Astrocyte of the spinal cord (primary cell): ENCODE results near the gene RAB3IL1.

Experiments
- DNase-seq: peaks from one replicate; pipeline ENCODE4 v3.0.0; 2011; ENCODE audit warnings: low read depth, low spot score
- H3K4me3 ChIP-seq: 2 replicates; pipeline ENCODE4 v1.5.1; 2011; ENCODE audit warnings: low read depth, mild to moderate bottlenecking, low read length, moderate library complexity
- in situ Hi-C: cut with HindIII; loops from 2 replicates; pipeline ENCODE4 v1.10.0; 2017; ENCODE audit warnings: low sequenced_read_pairs
- TF ChIP-seq, protein P1 (sequence below): IDR thresholded peaks from 2 replicates; pipeline ENCODE4 v1.5.1; 2012; ENCODE audit warnings: low read depth, mild to moderate bottlenecking, low read length, inconsistent platforms

The RAB3IL1 gene

DNA sequence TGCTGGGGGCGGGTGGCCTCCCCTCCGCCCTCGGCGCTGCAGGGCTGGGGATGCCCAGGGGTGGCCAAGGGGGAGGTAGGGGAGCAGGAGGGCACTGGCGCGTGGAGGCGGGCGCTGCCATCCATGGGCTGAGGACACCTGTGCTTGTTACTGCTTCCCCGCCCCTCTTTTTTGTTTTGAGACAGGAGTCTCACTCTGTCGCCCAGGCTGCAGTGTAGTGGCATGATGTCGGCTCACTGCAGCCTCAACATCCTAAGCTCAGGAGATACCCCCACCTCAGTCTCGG lies 25.3 kb downstream of the RAB3IL1 start:
- TF ChIP-seq, protein P1, sequence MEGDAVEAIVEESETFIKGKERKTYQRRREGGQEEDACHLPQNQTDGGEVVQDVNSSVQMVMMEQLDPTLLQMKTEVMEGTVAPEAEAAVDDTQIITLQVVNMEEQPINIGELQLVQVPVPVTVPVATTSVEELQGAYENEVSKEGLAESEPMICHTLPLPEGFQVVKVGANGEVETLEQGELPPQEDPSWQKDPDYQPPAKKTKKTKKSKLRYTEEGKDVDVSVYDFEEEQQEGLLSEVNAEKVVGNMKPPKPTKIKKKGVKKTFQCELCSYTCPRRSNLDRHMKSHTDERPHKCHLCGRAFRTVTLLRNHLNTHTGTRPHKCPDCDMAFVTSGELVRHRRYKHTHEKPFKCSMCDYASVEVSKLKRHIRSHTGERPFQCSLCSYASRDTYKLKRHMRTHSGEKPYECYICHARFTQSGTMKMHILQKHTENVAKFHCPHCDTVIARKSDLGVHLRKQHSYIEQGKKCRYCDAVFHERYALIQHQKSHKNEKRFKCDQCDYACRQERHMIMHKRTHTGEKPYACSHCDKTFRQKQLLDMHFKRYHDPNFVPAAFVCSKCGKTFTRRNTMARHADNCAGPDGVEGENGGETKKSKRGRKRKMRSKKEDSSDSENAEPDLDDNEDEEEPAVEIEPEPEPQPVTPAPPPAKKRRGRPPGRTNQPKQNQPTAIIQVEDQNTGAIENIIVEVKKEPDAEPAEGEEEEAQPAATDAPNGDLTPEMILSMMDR = peak; percentile 9
- in situ Hi-C loops = no loop called here
- no peak for DNase-seq
- H3K4me3 ChIP-seq = peak overlapping the region; percentile 79

DNA sequence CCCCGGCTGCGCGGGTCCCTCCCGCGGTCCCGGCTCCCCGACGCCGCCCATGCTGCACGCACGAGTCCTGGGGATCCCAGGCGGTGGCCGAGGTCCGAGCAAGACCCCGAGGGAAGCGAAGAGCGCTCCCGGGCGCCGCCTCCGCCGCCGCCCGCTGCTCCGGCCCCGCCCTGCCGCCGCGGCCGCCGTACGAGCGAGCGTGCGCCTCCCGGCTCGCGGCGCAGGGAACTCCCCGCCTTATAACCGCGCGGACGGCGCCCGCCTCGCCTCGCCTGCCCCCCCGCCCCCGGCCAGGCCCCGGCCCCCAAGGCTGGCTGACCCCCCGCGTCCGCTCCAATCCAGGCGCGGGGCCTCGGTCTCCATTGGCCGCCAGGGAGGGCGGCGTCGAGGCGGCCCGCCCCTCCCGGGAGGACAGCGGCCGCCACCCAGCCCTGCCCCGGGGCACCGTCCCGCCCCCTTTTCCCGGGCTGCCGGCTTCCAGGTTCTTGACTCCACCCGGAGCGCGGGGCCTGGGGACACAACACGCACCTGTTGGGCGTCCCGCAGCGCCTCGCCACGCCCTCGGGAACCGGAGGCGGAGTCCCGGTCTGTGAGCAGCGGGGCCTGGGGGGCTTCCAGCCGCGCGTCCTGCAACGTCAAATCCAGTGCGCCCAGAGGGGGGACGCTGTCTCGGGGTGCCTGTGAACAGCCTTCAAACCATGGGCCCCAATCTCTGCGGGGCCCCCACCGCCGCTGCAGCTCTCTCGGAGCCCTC lies 25.9 kb downstream of the RAB3IL1 start, which contains the start of gene FADS3:
Gene FADS3, minus strand, starts transcription at position 215 of the 754 bp plus-strand sequence. Its CDS starts 164 bp downstream, at position 51.
- in situ Hi-C loops = no loop called here
- peak; percentile 76 for DNase-seq
- H3K4me3 ChIP-seq = peak within 1 kb of the TSS; percentile 79
- TF ChIP-seq, protein P1 = no peak

DNA sequence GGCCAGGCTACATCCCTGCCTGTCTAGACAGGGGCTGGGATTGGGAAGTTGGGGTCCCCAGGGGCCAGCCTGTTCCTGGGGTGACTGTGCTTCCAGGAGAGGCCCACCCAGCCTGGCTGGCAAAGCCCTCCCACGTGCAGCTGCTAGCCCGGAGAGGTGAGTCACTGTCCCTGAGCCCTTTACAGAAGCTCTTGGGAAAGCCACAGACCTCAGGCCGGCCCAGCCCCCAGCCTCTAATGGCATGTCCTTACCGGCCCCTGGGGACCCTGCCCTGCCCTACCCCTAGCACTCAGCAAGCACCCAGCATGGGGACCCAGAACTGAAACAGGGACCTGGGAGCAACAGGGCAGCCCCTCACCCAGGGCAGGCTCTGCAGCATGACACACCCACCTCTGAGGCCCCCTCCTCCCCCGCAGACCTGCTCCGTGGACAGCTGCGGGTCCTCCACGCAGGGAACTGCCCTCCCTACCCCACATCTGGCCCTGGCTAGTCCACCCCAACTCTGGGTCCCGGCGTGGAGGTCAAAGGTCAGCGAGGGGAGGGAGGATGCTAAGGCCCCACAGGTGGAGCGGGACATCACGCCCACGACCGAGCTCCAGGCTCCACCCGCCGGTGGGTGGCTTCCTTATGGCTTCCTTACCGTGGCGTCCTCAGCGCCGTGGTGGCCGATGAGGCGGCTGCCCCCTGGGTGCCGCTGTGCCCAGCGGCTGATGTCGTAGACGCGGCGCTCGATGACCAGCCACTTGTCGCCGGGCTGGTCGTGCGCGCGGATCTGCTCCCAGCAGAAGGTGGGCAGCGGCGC lies 26.6 kb downstream of the RAB3IL1 start:
- peak overlapping the region; percentile 79 for H3K4me3 ChIP-seq
- DNase-seq = peak; percentile 68
- TF ChIP-seq, protein P1 = no peak
- in situ Hi-C loops = no loop called here

DNA sequence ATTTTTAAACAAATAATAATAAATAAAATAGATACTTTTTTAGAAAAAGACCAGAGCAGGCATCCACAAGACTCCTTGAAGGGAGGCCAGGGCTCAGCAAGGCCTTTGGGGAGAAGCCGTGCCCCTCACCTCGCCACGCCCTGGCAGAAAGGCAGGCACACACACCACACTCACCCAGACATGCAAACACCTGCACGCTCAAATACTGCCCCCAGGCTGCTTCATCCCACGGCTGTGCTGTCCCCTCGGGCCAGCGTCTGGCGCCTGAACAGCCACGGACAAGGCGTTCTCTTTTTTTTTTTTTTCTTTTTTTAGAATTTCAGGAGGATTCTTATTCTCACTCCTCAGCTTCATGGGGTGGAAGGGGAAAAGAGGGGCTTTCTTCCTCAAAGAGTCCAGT lies 27.5 kb downstream of the RAB3IL1 start:
- in situ Hi-C loops = no loop called here
- DNase-seq = no peak
- TF ChIP-seq, protein P1 = no peak
- H3K4me3 ChIP-seq = no peak overlapping the region

DNA sequence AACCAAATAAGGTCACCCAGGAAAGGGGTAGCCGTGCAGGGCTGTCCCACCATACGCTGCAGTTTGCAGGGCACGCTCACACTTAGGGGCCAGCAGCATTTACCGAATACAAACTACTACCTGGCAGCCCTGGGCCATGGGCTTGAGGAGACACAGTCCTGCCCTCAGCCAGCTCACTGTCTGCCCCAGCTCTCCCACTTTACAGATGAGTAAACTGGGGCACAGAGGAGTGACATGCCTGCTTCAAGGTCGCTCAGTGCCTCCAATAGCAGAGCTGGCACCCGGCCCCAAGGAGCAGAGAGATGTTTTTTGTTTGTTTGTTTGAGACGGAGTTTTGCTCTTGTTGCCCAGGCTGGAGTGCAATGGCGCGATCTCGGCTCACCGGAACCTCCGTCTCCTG lies 28.8 kb downstream of the RAB3IL1 start:
- TF ChIP-seq, protein P1 = no peak
- no peak overlapping the region for H3K4me3 ChIP-seq
- in situ Hi-C loops = no loop called here
- no peak for DNase-seq

DNA sequence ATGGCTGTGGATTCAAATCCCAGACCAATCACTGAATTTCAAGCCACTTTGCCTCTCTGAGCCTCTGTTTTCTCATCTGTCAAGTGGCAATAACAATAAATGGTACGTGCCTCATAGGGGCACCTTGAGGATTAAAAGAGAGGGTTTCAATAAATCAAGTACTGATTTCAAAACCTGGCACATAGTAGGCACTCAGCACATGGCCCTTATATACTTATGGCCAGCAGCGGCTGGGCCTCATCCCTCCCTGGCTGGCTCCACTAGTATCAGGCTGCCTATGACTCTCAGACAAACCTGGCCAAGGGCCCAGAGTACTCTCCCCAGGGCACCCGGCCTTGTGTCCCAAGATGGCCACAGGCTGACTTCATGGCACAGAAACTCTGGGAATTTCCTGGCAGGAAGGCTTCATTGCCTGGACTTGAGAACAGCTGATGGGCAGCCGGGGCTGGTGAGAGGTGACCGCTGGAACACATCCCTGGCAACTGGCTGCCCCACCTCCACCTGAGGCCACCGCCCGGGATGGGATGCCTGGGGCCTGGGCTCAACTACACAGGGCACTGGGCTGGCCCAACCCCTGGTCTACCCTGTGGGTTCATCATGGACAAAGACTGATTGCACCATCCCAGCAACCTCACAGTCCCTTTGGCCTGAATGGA lies 29.4 kb downstream of the RAB3IL1 start:
- TF ChIP-seq, protein P1 = no peak
- peak; percentile 94 for DNase-seq
- H3K4me3 ChIP-seq = no peak overlapping the region
- in situ Hi-C loops = no loop called here
